HG03066 (cell line): ENCODE data around the gene SAMD14.

Experiments used
- ATAC-seq: cut with Tn5 transposase; IDR thresholded peaks from one replicate; pipeline ENCODE4 v1.9.1; 2021; ENCODE audit warnings: low read depth; ENCODE audit not compliant: unreplicated experiment

Gene SAMD14

DNA sequence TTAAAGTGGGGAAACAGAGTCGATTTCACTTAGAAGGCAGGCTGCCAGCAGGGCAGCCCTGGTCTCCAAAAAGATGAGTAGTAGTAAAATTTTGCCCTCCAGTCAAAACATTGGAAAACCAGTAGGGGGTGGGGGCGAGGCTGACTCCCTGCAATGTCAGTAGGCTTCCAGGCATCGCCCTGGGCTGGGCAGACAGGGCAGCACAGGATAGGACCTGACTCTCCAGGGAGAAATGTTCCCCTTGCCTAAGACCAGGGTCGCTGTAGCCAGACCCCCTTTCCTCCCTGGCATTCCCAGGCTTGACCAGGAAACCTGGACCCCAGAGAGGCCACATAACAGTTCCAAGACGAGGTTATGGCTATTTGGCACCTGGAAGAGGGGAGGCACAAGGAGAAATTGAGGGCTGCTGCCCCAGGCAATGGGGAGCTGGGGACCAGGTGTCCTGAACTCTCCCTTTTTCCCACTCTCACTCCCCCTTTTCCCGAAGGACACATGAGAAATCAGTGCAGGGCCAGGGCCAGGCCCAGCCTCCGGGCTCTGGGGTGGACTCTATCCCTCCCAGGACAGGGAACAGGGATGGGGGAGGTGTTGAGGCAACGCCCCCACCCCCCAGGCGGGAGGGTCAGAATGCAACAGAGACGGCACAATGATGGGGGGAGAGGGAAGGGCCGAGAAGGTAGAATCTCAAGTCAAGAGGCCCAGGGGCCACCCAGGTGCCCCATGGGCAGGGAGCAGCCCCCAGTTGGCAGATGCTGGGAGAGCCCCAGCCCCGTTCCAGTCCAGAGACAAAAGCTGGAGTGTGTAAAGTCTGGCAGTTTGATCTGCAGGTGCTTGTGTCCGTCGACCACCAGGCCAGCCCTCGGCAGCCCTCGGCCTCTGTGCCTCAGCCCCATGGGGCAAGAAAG, 4.5 kb upstream of the SAMD14 start:
- no peak for ATAC-seq

DNA sequence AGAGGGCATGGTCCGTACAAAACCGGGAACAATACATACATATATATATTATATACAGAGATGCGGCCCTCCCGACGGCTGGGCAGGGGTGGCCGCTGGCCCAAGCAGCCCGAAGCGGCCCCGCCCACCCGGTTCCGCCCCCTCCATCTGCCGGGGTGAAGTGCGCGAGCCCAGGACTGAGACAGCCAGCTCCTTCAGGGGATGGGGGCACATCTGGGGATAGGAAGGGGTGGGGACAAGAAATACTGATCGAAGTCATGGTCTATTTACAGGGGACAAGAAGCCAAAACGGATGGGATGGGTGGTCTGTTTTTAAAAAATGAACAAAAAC, 3.8 kb upstream of the SAMD14 start:
- no peak for ATAC-seq

GRCh38 chr17:50133028-50133768, 3.2 kb upstream of the SAMD14 start:
- no peak for ATAC-seq

GRCh38 chr17:50132104-50132794, 2.3 kb upstream of the SAMD14 start:
- no peak for ATAC-seq

DNA sequence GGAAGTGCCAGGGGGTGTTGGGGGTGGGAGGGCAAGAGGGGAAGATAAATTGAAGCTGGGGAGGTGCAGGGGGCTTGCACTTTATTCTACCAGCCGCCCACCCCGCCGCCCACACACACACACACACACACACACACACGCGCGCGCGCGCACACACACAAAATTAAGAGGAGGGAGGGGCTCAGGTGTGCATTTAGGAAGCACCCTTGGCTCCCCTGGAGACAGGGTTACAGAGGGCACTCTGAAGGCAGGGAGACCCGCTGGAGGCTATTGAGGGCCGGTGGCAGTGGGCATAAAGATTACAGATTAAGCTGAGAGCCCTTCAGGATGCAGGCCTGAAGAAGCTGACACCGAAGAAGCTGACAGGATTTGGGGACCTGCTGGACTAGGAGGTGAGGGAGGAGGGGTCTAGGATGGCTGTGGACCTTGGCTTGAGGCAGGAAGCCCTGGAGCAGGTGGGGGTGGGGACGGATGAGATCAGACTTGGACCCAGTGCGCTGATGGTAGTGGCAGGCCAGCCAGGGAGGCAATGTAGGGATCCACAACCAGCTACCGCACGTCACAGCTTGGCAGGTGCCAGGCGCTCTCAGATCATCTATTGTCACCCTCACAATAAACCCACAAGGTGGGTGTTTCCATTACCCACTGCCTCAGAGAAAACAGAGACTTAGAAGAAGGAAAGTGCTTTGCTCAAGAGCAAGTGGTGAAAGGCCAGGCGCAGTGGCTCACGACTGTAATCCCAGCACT, 772 bp upstream of the SAMD14 start:
- no peak for ATAC-seq

DNA sequence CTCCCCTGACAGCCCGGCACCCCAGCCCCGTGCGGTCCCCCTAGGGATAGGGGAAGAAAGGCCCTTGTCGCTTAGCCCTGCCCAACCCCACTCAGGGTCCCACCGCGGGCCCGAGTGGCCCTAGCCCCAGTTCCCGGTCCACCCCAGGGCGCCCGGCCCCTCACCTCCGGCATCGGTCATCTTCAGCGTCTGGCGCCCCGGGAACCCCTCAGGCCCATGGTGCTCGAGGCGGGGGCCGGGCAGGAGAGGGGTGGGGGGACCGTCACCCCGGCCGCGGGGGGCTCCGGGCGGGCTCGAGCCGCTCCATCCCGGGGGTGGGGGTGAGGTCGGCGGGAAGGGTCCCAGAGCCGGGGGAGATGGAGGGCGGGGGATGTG, 620 bp downstream of the SAMD14 start:
- ATAC-seq: no peak

DNA sequence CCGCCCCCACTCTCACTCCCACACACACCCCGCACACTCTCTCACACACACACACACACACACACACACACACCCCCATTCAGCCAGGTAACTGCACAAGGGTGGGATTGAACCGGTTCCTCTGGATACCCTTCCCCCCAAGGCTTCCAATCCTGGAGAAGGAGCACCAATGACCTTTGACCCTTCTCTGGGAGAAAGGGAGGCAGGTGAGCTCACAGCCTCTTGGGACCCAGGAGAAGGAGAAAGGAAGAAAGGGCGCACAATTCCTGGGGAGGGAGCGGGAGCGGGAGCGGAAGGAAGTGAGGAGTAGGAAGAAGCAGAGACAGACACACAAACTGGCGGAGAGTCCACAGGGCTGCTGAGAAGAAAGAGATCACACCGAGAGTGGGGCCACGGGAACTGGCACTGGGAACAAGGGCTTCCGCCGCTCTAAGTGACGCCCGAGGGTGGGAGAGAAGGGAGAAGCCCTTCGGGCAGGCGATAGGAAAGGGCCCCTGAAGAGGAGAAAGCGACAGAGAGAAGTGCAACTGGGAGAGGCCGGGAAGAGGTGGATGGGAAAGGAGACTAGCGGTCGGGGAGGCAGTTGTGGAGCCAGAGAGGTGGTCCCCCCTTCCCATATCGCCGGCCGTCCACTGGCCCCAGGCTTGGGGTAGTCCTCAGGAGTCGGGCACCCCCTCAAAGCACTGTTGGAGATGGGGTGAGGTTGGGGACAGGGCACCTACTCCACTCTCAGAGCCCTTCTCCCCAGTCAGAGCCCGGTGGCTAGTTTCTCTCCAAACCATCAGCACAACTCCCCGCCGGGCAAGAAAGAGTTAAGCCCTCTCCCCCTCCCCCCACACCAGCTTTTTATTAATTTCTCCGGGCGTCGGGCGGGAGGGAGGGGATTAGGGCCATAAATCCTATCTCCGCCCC, 1.3 kb downstream of the SAMD14 start:
- no peak for ATAC-seq

- ATAC-seq: no peak
Measured at GRCh38 chr17:50127697-50128361, 2.1 kb downstream of the SAMD14 start.

- ATAC-seq: no peak
Measured at GRCh38 chr17:50125420-50125997, 4.5 kb downstream of the SAMD14 start.

DNA sequence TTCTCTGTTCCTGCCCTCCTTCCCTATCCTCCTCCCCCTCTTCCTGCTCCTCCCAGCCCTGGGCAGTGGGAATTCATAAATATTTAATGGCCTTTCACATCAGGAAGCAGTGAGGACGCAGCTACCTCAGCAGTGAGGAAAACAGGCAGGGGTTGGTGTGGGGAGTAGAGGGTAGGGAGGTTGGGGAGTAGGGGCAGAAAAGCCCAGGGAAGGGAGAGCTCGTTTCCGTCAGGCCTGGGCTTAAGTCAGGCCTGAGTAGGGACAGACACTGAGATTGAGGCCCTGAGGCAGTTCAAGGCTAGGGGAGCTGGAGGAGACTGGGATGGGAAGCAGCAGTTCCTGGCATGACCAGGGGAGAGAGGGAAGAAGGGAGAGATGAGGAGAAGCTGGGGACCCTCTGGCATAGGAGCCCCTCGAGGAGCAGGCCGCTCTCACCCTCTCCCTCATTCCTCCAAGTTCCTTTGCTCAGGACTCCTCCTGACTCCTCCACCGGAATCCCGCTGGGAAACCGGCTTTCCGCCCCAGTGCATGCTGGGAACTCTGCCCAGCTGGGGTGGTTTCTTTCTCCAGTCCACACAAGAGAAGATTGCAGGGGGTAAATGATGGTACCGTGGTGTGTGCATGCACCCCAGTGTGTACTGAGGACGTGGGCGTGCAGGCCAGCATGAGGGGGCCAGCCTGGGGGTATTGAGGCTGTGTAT, 6.2 kb downstream of the SAMD14 start:
- no peak for ATAC-seq

- ATAC-seq: no peak
Measured at GRCh38 chr17:50122945-50123344, 7.0 kb downstream of the SAMD14 start.

GRCh38 chr17:50120475-50121253, 9.3 kb downstream of the SAMD14 start:
- ATAC-seq: no peak

- ATAC-seq: no peak
Measured at GRCh38 chr17:50118828-50119218, 11.1 kb downstream of the SAMD14 start.

DNA sequence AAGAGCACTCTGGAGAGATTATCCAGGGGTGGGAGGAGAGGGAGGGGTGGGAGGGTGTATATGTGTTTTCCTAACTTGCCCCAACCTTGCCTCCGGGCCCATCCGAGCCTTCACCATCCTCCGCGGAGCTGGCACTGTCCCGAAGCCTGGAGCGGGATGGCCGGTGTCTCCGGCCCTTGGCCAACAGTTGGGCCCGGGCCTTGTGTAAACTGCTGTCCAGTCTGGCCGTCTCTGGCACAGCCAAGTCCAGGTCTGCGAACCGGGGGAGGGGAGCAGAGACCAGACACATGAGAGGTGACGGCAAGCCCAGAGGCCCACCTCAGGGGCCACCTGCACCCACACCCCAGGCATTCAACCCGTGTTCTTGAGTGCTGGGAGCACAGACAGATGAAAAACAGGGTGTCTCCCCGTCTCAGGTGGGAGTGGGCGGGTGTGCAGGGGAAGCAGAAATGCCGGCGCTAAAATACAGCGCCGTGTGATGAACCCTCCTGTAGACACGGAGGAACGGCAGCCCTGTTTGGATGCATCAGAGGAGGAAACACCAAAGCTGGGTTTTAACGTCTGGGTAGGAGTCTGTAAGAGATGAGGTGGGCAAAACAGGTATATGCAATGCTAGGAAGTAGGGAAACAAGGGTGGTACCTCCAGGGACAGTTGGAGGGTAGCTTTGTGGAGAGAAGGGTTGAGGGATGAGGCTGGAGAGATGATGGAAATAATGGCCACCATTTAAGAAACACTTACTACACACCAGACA, 11.7 kb downstream of the SAMD14 start:
- ATAC-seq: no peak

GRCh38 chr17:50117202-50118051, 12.5 kb downstream of the SAMD14 start:
- no peak for ATAC-seq

GRCh38 chr17:50115756-50116155, 14.2 kb downstream of the SAMD14 start:
- ATAC-seq: no peak
